SK-N-SH (cell line): ENCODE results near the gene OR9Q1. TPM values are rescaled to one million over a fixed set of nuclear protein-coding genes. Genes with fewer than 3 reads are reported as not detected.

ENCODE experiments used
- CTCF ChIA-PET: fragments of 300-600, 350-600 bp; formaldehyde crosslinking; extraction: SDS; loops from one replicate; lab custom pipeline; 2021; lab: Yijun Ruan, JAX
- POLR2A ChIA-PET: fragments of 350-600 bp; sonication (Branson Sonifier 250); formaldehyde crosslinking; extraction: SDS; loops from one replicate; lab custom pipeline; 2020; ENCODE audit warnings: antibody characterized with exemption, inconsistent platforms; lab: Yijun Ruan, JAX
- DNase-seq: peaks from one replicate; pipeline ENCODE4 v3.0.0; 2012
- H2AFZ ChIP-seq: fragments of 200-600 bp; sonication (generic); 2 replicates; pipeline ENCODE4 v1.8.1; 2016; ENCODE audit warnings: antibody characterized with exemption, mild to moderate bottlenecking, low read depth
- H3F3A ChIP-seq: fragments of 200-600 bp; sonication (generic); replicated peaks from 2 replicates; pipeline ENCODE3; 2016; ENCODE audit warnings: antibody characterized with exemption, mild to moderate bottlenecking; ENCODE audit not compliant: insufficient read depth
- H3K27ac ChIP-seq, 2 experiments: fragments of 200-500 bp in 1 of 2; fragments of 200-600 bp in 1 of 2; sonication (Bioruptor generic) in 1 of 2; sonication (generic), shearing (Covaris generic) in 1 of 2; 2 replicates each; pipeline versions ENCODE4 v1.5.1 to v1.6.1; 2014 to 2016; ENCODE audit warnings: low read depth in 2 of 2, inconsistent platforms in 1 of 2, low read length in 1 of 2, mild to moderate bottlenecking in 1 of 2, mixed read lengths in 1 of 2
- H3K27me3 ChIP-seq: fragments of 200-600 bp; sonication (generic), shearing (Covaris generic); 2 replicates; pipeline ENCODE4 v1.6.1; 2016; ENCODE audit warnings: mixed run types; ENCODE audit not compliant: insufficient read depth
- H3K36me3 ChIP-seq, 2 experiments: fragments of 200-500 bp in 1 of 2; fragments of 200-600 bp in 1 of 2; sonication (Bioruptor generic) in 1 of 2; sonication (generic) in 1 of 2; replicated peaks in 1 of 2; 2 replicates each; pipeline versions ENCODE3 to v1.5.1; 2014 to 2016; ENCODE audit warnings: low read length in 1 of 2, mild to moderate bottlenecking in 1 of 2; ENCODE audit not compliant: insufficient read depth in 2 of 2, control insufficient read depth in 1 of 2
- H3K4me1 ChIP-seq, 2 experiments: fragments of 200-500 bp in 1 of 2; fragments of 200-600 bp in 1 of 2; sonication (Bioruptor generic) in 1 of 2; sonication (generic), shearing (Covaris generic) in 1 of 2; 2 replicates each; pipeline versions ENCODE4 v1.5.1 to v1.6.1; 2014 to 2016; ENCODE audit warnings: low read depth in 1 of 2, low read length in 1 of 2, mixed run types in 1 of 2; ENCODE audit not compliant: insufficient read depth in 2 of 2, control insufficient read depth in 1 of 2
- H3K4me2 ChIP-seq: fragments of 200-600 bp; sonication (generic), shearing (Covaris generic); 2 replicates; pipeline ENCODE4 v1.6.1; 2017; ENCODE audit warnings: mixed run types
- H3K4me3 ChIP-seq, 2 experiments: fragments of 200-500 bp in 1 of 2; fragments of 200-600 bp in 1 of 2; sonication (Bioruptor generic) in 1 of 2; sonication (generic), shearing (Covaris generic) in 1 of 2; 2 replicates each; pipeline versions ENCODE4 v1.5.1 to v1.8.1; 2014 to 2016; ENCODE audit warnings: low read depth in 2 of 2, inconsistent platforms in 1 of 2, low read length in 1 of 2, mild to moderate bottlenecking in 1 of 2, mixed read lengths in 1 of 2, moderate library complexity in 1 of 2
- H3K79me2 ChIP-seq: fragments of 200-600 bp; sonication (generic); 2 replicates; pipeline ENCODE4 v1.8.1; 2017; ENCODE audit warnings: mild to moderate bottlenecking; ENCODE audit not compliant: insufficient read depth
- H3K9ac ChIP-seq: fragments of 200-600 bp; sonication (generic); 2 replicates; pipeline ENCODE4 v1.6.1; 2017; ENCODE audit warnings: mixed run types
- H3K9me2 ChIP-seq: fragments of 200-600 bp; sonication (generic); 2 replicates; pipeline ENCODE4 v1.6.1; 2017; ENCODE audit warnings: mixed run types
- H3K9me3 ChIP-seq: fragments of 200-600 bp; sonication (generic); 2 replicates; pipeline ENCODE4 v1.6.1; 2017; ENCODE audit warnings: mixed run types, mild to moderate bottlenecking, moderate library complexity
- H4K20me1 ChIP-seq: fragments of 200-600 bp; sonication (generic); 2 replicates; pipeline ENCODE4 v1.6.1; 2017; ENCODE audit warnings: mild to moderate bottlenecking, mixed run types; ENCODE audit not compliant: insufficient read depth
- CTCF ChIP-seq: fragments of 200-600 bp; sonication (generic); IDR thresholded peaks from 2 replicates; pipeline ENCODE4 v1.6.1; 2017; ENCODE audit warnings: antibody characterized with exemption, mild to moderate bottlenecking, moderate library complexity
- ELF1 ChIP-seq: IDR thresholded peaks from 2 replicates; pipeline ENCODE4 v1.4.0; 2012
- EZH2phosphoT487 ChIP-seq: fragments of 200-600 bp; sonication (generic); IDR thresholded peaks from 2 replicates; pipeline ENCODE4 v1.6.1; 2017; ENCODE audit warnings: low read depth, mixed run types, mild to moderate bottlenecking, antibody characterized with exemption, moderate library complexity, borderline replicate concordance
- FOSL2 ChIP-seq: IDR thresholded peaks from 2 replicates; pipeline ENCODE4 v1.4.0; 2012; ENCODE audit warnings: low read depth, mild to moderate bottlenecking, moderate library complexity, borderline replicate concordance
- FOXJ3 ChIP-seq: sonication (generic); formaldehyde crosslinking; IDR thresholded peaks from 2 replicates; pipeline ENCODE4 v1.5.1; 2020; ENCODE audit warnings: mild to moderate bottlenecking, missing genetic modification reagents
- GATA2 ChIP-seq: sonication (generic); formaldehyde crosslinking; IDR thresholded peaks from 2 replicates; pipeline ENCODE4 v1.5.0; 2020; ENCODE audit warnings: mild to moderate bottlenecking, missing genetic modification reagents
- MAX ChIP-seq: IDR thresholded peaks from 2 replicates; pipeline ENCODE4 v1.4.0; 2012; ENCODE audit warnings: low read depth
- NFIC ChIP-seq: IDR thresholded peaks from 2 replicates; pipeline ENCODE4 v1.4.0; 2012; ENCODE audit warnings: borderline replicate concordance
- NRF1 ChIP-seq: IDR thresholded peaks from 2 replicates; pipeline ENCODE4 v1.6.1; 2012; ENCODE audit warnings: low read depth, mild to moderate bottlenecking, low read length
- PBX3 ChIP-seq: IDR thresholded peaks from 2 replicates; pipeline ENCODE4; 2012
- POLR2AphosphoS5 ChIP-seq: IDR thresholded peaks from 2 replicates; pipeline ENCODE4 v1.6.1; 2012; ENCODE audit warnings: low read depth, low read length
- RAD21 ChIP-seq: IDR thresholded peaks from 2 replicates; pipeline ENCODE4 v1.6.1; 2012; ENCODE audit warnings: mild to moderate bottlenecking, low read length
- REST ChIP-seq: IDR thresholded peaks from 2 replicates; pipeline ENCODE4 v1.6.1; 2012; ENCODE audit warnings: mild to moderate bottlenecking, low read depth, low read length, moderate library complexity
- RFX5 ChIP-seq: IDR thresholded peaks from 2 replicates; pipeline ENCODE4 v1.6.1; 2012; ENCODE audit warnings: mild to moderate bottlenecking, improper control_type of control experiment, low read length
- RXRA ChIP-seq: IDR thresholded peaks from 2 replicates; pipeline ENCODE4 v1.4.0; 2012; ENCODE audit warnings: low read depth, mild to moderate bottlenecking, borderline replicate concordance
- SIN3A ChIP-seq: IDR thresholded peaks from 2 replicates; pipeline ENCODE4 v1.6.1; 2012; ENCODE audit warnings: low read depth, mild to moderate bottlenecking, low read length, moderate library complexity, borderline replicate concordance
- TAF1 ChIP-seq: IDR thresholded peaks from 2 replicates; pipeline ENCODE4 v1.6.1; 2012; ENCODE audit warnings: low read depth, mild to moderate bottlenecking, low read length, moderate library complexity, borderline replicate concordance
- TCF12 ChIP-seq: IDR thresholded peaks from 2 replicates; pipeline ENCODE4 v1.4.0; 2012
- TEAD4 ChIP-seq: IDR thresholded peaks from 2 replicates; pipeline ENCODE4 v1.4.0; 2012; ENCODE audit warnings: mild to moderate bottlenecking, borderline replicate concordance; ENCODE audit not compliant: insufficient read depth
- YY1 ChIP-seq: IDR thresholded peaks from 2 replicates; pipeline ENCODE4 v1.4.0; 2012; ENCODE audit warnings: low read depth, mild to moderate bottlenecking
- WGBS: methylation state at CpG from one replicate; pipeline ENCODE4 v1.1.6; 2017; ENCODE audit warnings: low lambda C conversion rate; 5-methylcytosine and 5-hydroxymethylcytosine counted together
- polyA plus RNA-seq, 3 experiments: library from polyadenylated mRNA; depleted of rRNA; stranded (reverse); fragments of >200 nt; gene quantifications; 2 replicates each; pipeline ENCODE4 v1.2.3, GENCODE V29; 2012

The OR9Q1 gene
- polyA plus RNA-seq, 1 of the 3 experiments (the other 2 are of a cell fraction) = not detected

- Histone ChIP-seq H3K79me2 (no peaks in the 10 kb centered on the region), H3K27me3 (peaks cover 8% of the 10 kb centered on the region; the same call in 1 of the 2 replicates), H3K4me1 (no peaks in the 10 kb centered on the region), H4K20me1 (no peaks in the 10 kb centered on the region), H3K4me2 (no peak overlapping the region), H2AFZ (no peak overlapping the region), H3K9me2 (no peaks in the 10 kb centered on the region), H3K4me3 (no peak overlapping the region), H3F3A (no peaks in the 10 kb centered on the region)
- WGBS = 2% methylated on average over 2 of the region's 2 CpGs
- CTCF ChIA-PET = no interaction called here
- POLR2A ChIA-PET = no interaction called here
- TF ChIP-seq TEAD4 = no peak
- TF ChIP-seq TCF12 = no peak
- no peak for TF ChIP-seq RXRA
- TF ChIP-seq FOSL2 = no peak
- no peak for TF ChIP-seq CTCF
- no peak for TF ChIP-seq TAF1
- no peak for TF ChIP-seq EZH2phosphoT487
- TF ChIP-seq SIN3A = no peak
- no peak for TF ChIP-seq RAD21
- TF ChIP-seq MAX = no peak
- no peak for TF ChIP-seq RFX5
- TF ChIP-seq, all 33 proteins: peak for 0
- DNase-seq = no peak
- Histone ChIP-seq H3K9me3 (no peaks in the 10 kb centered on the region), H3K27ac (no peak overlapping the region), H3K9ac (no peak overlapping the region), H3K36me3 (no peaks in the 10 kb centered on the region)
Measured at GRCh38 chr11:58043379-58043778, 19.7 kb downstream of the OR9Q1 start.

GRCh38 chr11:58046231-58046630 is 22.6 kb downstream of the OR9Q1 start:
- no peak overlapping the region for H3K4me3 ChIP-seq
- H3K79me2 ChIP-seq = no peaks in the 10 kb centered on the region
- no peaks in the 10 kb centered on the region for H3K9me2 ChIP-seq
- H3K27ac ChIP-seq = no peak overlapping the region
- H4K20me1 ChIP-seq = no peaks in the 10 kb centered on the region
- WGBS = 0% methylated on average over 3 of the region's 3 CpGs
- no peaks in the 10 kb centered on the region for H3K9me3 ChIP-seq
- no peak overlapping the region for H2AFZ ChIP-seq
- H3F3A ChIP-seq = no peaks in the 10 kb centered on the region
- CTCF ChIA-PET = no interaction called here
- H3K4me2 ChIP-seq = no peak overlapping the region
- no peak for DNase-seq
- H3K4me1 ChIP-seq = no peaks in the 10 kb centered on the region
- H3K9ac ChIP-seq = no peak overlapping the region
- H3K27me3 ChIP-seq = peaks cover 8% of the 10 kb centered on the region; the same call in 1 of the 2 replicates
- no peaks in the 10 kb centered on the region for H3K36me3 ChIP-seq
- POLR2A ChIA-PET = no interaction called here
- no peak for TF ChIP-seq EZH2phosphoT487
- TF ChIP-seq NFIC = no peak
- no peak for TF ChIP-seq CTCF
- no peak for TF ChIP-seq RFX5
- TF ChIP-seq NRF1 = no peak
- TF ChIP-seq REST = no peak
- TF ChIP-seq ELF1 = no peak
- no peak for TF ChIP-seq POLR2AphosphoS5
- no peak for TF ChIP-seq GATA2 (CRISPR knock-in tag)
- TF ChIP-seq TEAD4 = no peak
- TF ChIP-seq FOXJ3 (CRISPR knock-in tag) = no peak
- no peak for TF ChIP-seq PBX3
- TF ChIP-seq MAX = no peak
- no peak for TF ChIP-seq YY1
